HG02840 (cell line): ENCODE data around the gene DISC1.

Source experiments
- ATAC-seq: cut with Tn5 transposase; IDR thresholded peaks from one replicate; pipeline ENCODE4 v1.9.1; 2021; ENCODE audit warnings: mild to moderate bottlenecking, moderate library complexity, moderate number of reproducible peaks; ENCODE audit not compliant: unreplicated experiment, low FRiP score

DISC1 gene

DNA sequence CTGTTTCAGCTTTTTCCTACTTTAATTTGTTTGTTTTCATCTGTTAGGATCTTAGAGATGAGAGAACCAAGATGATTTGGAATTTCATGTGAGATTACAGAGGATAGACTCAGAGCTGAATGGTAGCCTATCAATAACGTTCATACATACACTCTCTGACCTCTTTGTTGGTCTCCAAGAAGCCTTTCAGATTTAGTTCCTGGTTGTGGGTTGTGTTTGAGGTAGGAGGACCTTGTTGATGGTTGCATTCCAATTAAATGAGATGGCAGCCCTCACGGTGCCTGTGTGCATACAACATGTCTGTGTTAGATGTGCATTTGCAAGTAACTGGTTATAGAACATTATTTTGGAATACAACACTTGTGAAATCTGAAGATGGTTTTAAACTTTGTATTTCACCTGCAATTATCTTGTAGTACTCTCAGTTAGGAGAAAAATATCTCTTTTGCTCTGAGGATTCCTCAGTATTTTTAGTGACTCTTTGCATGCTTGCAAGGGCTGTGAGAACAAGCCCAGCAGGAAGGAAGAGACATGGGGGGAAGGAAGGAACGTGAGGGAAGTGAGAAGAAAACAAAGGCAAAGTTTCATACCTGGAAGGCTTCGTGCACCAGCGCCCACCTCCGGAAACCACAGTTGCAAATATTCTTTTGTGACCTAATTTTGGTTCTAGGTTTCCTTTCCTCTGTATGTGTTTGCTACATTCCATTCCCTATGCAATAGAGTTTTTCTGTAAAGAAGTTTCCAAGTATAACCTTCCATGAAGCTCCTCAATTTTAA lies 291.8 kb downstream of the DISC1 start:
- no peak for ATAC-seq

DNA sequence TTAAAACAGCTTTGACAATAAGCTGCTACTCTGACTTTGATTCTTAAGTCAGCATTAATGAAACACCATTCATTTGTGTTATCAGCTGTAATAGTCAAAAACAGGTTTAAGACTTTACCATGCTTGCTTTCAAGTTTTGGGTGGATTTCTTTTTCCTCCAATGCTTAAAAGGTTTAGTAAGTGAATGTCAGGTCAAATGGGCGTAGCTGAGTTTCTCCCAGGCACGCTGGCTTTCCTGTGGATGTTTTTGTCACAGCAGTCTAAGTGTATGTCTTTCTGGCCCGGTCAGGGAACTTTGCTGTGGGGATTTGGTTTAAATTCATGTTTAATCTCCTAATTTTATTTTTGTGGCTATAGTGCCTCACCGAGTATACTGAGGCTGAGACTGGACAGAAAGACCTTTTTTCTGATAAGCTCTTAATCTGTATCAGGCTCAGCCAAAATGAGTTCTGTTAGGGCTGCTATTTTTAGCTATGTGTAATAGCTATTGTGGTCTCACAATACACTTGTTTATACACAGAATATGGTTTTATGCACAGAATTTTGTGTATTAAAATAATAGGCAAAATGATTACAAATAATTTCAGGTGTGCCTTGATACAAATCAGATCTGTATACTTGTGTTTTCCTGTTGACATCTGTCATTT lies 292.8 kb downstream of the DISC1 start:
- no peak for ATAC-seq

DNA sequence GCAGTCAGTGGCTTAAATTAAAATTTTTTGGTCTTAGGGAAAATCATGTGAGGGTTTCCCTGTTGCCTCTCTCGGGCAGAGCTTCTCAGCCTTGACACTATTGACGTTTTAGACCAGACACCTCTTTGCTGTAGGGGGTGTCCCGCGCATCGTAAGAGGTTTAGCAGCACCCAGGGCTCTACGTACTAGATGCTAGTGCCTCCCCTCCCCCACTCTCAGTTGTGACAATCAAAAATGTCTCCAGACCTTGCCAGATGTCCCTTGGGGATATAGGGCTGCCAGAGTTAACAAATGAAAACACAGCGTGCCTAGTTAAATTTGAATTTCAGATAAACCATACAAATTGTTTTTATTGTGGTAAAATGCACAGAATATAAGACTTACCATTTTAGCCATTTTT lies 293.3 kb downstream of the DISC1 start:
- ATAC-seq = no peak

DNA sequence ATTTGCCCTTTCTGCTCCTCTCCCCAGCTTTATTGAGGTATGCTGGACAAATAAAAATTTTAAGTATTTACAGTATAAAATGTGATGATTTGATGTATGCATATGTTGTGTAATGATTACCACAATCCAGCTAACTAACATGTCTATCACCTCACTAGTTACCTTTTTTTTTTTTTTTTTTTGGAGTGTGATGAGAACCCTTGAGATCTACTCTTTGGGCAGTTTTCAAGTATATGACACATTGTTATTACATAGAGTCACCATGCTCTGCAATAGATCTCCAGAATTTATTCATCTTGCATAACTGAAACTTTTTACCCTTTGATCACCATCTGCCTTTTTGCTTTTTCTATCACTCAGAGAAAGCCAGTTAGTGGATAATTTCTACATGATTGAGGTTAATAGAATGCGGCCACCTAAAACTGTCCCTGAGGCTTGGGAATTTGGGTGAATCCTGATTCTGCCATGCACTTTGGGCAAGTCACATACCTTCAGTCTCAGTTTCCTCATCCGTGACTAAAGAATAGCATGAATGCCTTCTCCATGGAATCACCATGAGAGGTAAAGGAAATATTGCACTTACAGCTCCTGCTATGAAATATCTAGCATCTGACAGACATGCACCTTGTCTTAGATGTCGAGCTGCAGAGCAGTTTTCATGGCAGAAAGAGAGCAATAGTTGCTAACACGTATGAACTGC lies 295.2 kb downstream of the DISC1 start:
- no peak for ATAC-seq

DNA sequence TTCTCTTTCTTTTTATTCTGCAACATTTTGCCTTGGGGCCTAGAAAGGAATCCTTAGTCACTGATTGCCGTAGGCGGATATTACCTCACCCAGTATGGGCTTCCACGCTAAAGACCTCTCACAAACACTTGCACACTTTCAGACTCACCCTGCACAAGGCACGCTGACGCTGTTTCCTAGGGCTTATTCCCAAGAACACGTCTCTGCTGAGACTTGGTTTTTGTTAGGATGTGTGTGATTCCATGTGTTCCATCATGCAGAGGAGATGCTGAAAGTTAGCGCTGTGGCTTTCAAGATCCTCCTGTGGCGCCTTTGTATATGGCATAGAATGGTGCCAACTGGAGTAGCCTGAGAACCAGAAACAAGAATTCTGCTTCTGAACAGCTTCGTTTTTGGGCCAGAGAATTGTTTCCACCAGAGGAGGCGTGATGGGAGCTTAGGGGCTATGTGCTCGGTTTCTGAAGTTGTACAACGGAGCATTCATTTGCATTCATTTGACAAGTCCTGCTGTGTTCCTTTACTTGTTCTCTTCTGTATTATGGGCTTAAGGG lies 297.0 kb downstream of the DISC1 start:
- ATAC-seq = no peak

DNA sequence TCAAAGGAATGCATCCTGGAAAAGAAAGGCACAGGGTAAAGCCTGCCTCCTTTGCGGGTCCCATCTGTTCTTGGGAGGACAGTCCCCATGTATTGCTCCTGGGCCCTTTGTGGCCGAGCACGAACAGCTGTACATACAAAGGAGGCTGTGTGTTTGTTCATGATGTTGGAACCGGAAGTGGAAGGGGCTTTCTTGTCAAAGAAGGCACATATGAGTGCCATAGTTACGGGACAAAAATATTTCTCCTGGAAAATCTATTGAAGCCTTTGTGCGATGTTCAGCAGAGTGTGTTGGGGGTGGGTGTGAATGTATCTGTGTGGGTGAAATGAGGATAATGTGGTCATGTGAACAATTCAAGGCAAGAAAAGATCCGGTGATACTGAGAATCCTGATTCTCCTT lies 297.6 kb downstream of the DISC1 start:
- no peak for ATAC-seq

DNA sequence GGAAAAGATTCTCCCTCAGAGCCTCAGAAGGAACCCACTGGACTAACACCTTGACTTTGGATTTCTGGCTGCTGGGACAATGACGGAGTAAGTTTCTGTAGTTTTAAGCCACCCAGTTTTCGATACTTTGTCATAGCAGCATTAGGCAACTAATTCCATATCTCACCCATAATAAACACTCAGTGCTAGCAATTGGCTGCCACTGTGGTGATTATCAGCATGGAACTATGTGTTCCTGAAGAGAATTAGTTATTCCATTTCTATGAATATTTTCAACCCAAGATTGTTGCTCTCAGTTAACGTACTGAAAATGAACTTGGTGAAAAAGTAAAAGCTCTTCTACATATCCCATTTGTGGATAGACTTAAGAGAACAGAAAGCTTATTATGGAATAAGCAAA lies 299.3 kb downstream of the DISC1 start:
- no peak for ATAC-seq

DNA sequence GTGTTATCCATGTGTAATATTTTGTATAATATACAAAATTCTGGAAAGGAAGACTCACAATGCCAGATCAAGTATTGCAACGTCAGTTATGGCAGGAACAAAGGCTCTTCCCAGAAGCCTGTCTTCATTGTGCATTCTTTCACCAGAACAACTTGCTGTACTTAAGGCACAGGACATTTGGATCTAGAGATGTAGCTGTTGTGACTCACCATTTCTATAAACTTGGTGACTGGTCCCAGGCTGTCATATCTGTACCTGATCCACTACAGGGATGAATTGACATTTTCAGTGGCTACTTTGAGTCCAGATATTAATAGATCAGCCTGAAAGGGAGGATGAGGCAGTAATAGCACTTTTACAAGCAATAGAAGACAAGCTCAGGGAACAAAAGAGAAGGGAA lies 299.8 kb downstream of the DISC1 start:
- ATAC-seq = no peak

DNA sequence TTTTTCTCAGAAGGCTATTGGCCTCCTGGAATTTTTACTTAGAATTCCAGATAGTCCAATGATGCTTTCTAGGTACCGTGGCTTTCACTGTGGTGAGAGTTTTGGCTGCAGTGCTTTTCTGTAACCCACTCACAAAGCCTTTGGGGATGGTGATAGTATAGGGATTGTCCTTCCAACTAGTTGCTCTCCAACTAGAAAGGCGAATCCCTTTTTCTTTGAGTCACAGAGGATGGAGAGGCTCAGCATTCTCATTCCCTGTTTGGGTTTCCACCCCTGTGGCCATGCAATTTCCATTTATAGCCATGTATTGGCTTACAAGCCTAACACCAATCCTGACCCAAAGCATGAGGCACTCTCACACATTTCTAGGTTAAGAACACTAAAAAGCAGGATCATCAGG lies 300.3 kb downstream of the DISC1 start:
- ATAC-seq = no peak

DNA sequence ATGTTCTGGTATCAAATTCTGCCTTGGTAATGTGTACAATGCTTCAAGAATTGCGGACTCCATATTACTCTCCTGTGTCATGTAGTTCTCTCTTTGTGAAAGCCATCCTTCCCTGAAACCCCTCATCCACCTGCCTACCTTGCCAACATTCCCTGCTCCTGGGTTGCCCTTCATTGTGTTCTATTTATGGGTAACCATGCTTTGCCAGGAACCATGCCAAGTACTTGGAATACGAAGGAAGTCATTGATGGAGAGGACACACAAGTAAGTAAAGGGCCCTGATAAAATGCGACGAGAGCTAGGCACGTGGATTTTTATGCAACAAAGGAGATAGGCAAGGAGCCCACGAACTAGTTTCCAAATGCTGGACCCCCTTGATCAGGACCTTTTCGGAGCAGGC lies 300.8 kb downstream of the DISC1 start:
- no peak for ATAC-seq

DNA sequence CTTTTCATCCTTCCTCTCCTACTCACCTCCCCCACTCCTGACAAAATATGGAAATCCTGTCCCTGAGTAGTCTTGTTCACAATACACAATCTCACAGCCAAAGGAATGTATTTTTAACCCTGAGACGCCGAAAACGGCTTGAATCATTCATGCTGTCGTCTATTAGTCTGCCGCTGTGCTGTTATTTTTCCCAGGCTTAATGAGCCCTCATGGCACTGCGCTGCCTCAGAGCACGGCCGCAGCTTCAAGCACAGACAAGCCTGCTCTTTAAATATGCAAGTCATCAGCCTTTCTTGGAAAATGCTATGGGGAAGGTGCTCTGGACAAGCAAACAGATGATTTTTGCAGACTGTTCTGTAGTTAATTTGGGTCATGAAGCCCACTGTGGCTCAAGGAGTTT lies 302.7 kb downstream of the DISC1 start:
- ATAC-seq = no peak

DNA sequence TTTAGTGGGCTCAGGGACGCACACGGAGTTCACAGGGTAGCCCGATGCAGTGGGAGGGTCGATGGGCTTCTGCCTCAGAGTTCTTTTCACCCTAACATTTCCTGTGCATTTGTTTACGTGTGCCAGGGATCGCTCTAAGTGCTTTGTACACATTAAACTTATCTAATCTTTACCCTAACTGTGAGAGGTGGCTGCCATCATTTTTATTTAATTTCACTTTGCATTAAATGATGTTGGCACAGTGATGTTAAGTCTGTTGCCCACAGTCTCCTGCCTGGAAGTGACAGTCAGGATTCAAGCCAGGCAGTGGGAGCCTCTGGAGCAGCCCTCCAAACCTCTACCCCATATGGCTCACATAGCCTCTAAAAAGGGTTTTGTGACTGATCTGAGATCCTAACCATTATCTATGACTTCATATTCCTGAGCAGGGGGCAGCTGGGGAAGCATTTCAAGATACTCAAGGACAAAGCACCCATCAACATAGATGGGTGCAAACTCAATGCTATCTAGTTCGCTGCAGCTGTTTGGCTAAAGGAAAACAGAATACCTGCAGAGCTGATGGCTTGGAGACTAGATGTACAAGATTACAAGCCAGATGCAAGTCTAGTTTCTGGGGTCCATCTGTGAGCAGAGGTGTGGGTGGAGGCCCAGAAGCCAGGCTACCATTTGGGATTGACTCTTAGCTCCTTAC lies 303.8 kb downstream of the DISC1 start:
- no peak for ATAC-seq

DNA sequence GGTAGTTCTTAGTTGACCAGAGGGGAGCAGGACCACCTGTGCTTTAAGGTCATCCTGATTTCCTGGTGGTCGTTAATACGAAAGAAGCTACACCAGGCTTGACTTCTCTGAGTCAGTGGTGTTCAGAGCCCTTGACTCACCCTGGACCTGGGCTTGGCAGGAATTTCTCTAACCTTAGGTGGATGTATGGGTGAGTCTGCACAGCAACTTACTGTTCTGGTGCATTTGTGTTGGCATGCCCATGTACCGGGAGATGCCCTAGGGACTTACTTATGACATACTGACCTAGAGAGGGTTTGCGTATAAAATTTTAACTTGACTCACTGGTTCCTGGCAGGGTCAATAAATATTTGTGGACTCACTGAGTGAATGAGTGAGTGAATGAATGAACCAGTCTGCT lies 304.6 kb downstream of the DISC1 start:
- ATAC-seq = no peak

DNA sequence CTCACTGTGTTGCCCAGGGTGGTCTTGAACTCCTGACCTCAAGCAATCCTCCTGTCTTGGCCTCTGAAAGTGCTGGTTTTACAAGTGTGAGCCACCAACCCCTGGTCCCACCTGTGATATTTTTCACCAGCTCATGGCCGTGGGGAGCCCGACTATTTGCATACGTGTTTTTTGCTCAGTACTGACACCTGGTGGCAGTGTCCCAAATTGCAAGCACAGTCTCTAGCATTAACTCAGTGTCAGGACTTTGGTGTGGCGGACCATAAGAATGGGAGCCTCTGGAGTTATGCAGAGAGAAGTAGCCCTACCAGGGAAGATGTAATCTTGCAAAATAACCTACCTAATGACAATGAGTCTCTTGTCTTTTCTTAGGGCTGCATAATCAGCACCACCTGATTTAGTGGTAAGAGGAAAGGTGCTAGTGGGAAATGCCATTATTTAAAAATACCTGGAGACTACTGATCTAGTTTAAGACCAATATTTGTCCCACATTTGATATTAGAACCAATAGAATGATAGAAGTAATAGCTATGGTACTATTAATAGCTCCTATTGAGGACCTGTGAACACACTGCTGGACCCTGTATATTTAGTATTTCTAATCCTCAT lies 305.4 kb downstream of the DISC1 start:
- no peak for ATAC-seq

DNA sequence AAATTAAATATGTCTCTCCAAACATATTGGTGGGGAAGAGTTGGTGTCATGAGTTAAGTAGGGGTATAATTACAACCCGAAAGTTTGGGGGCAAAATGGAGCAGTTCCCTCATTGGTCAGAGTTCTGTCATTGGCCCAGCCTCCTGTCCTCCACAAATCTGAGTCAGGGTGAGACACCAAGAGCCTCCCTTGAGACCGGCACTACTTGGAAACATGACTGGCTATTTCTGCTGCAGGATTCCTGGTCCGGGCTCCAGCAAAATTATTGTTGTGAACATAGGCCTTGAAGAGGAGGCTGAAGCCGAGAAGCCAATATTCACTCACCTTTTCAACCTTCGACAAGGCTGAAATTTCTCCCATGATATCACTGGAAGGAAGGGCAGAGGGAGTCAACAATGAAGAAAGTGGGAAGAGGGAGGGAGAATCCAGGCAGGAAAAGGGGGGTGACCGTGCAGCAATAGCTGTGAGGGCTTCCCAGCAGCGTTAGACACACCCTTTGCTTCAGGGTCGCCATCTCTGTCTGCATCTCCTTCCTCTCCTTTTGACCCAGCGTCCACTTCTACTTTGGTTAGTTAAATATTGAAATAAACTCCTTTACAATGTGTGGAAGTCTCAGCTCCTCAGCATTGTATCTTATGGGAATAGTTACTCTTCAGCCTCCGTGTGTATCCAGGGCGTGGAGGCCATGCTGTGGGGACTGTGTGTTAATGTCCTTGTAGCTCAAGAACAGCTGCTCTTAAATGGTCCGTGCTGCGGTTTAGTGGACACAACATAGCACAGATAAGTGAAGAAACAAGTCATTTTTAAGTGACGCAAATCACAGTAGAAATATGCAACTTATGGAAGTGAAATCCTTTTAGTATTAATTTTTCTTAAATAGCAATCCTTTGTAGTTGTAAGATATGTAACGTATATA lies 307.4 kb downstream of the DISC1 start:
- ATAC-seq = no peak

DNA sequence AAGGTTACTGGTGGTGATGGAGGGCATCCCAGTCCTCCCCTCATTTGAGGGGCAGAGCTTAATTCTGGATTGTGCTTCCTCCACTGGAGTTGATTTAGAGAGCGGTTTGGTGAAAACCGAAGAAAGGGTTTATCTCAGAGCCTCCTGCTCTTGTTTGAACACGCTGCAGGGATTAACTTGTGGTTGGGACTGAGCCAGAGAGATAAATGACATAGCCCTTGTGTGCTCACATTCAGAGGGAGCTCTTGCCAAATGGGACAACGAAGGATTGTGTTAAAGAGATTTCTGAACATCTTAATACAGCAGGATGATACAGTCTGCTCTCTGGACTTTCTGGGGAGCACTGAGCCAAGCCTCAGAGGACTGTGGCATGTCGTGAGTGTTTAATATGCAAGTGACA lies 308.2 kb downstream of the DISC1 start:
- ATAC-seq = no peak

DNA sequence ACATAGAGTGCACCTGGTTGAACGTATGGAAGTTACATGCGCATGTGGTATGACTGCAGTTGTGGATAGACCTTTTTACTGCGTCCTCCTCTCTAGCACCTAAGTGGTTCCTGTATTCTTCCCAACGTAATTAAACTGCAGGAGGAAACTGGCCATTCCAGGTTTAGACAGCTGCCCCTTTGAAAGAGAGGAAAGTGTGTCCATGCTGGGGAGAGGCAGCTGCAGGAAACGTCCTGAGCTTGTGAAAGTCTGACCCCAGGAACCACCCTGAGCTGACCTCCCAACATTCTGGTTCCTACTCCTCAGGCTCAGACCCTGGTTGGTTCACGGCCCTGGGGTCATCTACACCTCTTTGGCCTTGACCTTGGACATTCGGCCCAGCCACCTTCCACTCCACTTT lies 309.3 kb downstream of the DISC1 start:
- ATAC-seq = no peak

DNA sequence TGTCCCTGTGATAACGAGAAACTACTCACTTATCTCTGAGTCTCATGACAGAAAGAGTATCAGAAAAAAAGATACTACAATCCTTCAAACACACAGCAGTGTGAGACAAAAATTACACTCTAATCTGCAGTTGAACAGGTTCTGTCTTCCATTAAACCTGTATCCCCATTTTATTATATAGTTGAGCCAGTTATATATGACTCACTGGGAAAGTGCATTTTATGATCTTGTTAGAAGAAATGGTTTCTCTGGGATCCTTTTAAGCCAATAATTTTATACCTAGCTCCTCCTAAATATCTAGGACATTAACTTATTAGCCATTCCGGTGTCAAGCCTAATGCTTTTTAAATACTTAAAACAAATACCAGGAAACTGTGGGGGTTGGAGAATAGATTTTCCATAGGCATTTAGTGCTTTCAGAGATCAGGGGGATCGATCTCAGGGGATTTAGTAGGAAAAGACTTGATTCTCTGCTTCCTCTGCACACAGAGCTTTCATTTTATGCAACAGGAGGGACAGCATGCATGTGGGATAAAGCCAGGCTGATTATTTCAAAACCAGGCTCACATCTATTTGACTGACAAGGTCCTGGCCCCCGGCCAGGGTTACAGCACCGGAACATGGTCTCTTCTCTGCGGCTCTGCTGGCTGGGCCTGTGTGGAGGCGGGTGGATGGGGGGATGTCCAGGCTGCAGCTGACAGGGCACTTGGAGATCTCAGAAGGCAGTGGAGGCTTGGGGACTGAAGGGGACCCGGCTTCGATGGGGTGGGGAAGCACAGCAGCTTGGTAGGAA lies 310.6 kb downstream of the DISC1 start:
- ATAC-seq = no peak

DNA sequence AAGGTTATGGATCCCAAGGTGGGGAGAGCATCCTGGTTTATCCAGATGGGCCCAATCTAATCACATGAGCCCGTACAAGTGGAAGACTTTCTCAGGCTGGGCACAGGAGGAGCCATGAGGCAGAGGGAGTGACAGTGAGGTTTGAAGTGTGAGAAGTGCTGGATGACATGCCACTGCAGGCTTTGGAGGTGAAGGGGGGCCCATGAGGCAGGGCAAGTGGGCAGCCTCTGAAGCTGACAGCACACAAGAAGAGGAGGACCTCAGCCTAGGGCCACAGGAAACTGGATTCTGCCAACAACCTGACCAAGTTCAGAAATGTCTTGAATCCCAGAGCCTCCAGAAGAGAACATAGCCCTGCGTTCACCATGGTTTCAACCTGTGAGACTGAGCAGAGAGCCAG lies 311.6 kb downstream of the DISC1 start:
- no peak for ATAC-seq
